Measurements from ENCODE around the gene MMP17.

DNA sequence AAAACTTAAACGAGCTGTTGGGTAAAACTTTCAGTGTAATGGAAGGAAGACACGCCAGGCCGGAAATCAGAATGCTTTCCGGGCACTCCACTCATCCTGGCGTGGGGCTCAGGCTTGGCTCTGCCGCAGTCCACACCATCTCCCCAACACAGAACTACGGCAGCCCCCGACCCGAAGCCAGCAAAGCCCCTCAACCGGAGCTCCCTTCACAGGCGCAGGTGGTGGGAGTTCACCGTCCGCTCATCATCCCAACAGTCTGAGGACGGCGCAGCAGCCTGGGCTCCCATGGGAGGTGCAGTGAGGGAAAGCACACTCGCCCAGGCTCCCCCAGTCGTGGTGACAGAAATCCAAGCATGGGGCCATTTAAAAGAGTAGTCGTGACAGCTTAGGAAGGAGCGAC is 11.0 kb upstream of the MMP17 start:
- no peak for TF ChIP-seq POLR2AphosphoS5 (IDR thresholded peaks at IDR 0.05; ENCODE audit: low read depth, low read length)
- no peak for TF ChIP-seq SIN3A (IDR thresholded peaks at IDR 0.05; ENCODE audit: borderline replicate concordance, insufficient read depth, low read length)
- no peak for TF ChIP-seq TAF1 (IDR thresholded peaks at IDR 0.05; ENCODE audit: borderline replicate concordance, insufficient read depth, low read length)
- no peak for TF ChIP-seq FOXP2 (optimal IDR thresholded peaks at IDR 0.05; ENCODE audit: borderline replicate concordance, extremely low read depth, extremely low read length, insufficient read depth)
- TF ChIP-seq REST (IDR thresholded peaks at IDR 0.05; ENCODE audit: insufficient read depth in 1 of 2, low read depth in 2 of 2, low read length in 2 of 2), result no peak

All from PFSK-1 (cell line).